ENCODE measurements around the gene LTK.
A peak's percentile ranks its signal among the peaks of the same experiment; 100 is the strongest.
"Not testable (repeated sequence)": the region's sequence is repeated elsewhere in the genome, so short reads cannot be mapped to it uniquely, and the experiment has no call there.

LTK gene

DNA sequence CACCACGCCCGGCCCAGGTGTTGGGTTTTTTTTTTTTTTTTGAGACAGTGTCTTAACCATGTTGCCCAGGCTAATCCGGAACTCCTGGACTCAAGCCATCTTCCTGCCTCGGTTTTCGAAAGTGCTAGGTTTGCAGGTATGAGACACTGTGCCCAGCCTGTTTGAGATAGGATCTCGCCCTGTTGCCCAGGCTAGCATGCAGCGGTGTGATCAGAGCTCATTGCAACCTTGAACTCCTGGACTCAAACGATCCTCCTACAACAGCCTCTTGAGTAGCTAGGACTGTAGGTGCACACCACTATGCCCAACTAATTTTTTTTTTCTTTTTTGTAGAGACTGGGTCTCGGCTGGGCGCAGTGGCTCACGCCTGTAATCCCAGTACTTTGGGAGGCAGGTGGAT lies 40.2 kb downstream of the LTK start:
- DNase-seq: no peak

DNA sequence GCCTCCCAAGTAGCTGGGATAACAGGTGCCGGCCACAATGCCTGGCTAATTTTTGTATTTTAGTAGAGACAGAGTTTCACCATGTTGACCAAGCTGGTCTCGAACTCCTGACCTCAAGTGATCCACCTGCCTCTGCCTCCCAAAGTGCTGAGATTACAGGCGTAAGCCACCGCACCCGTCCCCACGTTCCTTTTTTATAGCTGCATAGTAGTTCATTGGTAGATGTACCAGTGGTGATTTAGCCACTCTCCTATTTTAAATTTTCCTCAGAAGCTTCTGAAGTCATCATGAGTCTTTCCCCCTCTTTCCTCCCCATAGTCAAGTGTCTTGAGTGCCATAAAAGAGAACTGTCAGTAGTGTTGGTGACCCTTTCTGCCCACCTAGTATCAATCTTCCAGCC lies 44.0 kb downstream of the LTK start:
- not testable (repeated sequence) for DNase-seq

DNA sequence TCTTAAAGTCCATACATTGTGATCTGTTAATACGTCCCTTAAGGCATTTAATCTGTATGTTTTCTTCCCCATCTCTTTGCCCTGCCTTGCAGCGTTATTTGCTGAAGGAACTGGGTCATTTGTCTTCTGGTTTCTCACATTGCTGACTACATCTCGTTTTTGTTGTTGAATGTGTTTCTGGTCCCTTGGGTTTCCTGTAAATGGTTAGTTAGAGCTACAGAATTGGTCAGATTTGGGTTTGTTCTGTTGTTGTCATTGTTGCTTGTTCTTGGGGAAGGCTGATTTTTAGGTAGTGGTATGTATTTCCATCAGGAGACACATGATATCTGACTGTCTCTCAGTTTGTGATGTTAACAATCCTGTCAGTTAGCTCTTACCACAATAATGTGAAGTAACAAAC lies 46.9 kb downstream of the LTK start:
- DNase-seq: no peak

DNA sequence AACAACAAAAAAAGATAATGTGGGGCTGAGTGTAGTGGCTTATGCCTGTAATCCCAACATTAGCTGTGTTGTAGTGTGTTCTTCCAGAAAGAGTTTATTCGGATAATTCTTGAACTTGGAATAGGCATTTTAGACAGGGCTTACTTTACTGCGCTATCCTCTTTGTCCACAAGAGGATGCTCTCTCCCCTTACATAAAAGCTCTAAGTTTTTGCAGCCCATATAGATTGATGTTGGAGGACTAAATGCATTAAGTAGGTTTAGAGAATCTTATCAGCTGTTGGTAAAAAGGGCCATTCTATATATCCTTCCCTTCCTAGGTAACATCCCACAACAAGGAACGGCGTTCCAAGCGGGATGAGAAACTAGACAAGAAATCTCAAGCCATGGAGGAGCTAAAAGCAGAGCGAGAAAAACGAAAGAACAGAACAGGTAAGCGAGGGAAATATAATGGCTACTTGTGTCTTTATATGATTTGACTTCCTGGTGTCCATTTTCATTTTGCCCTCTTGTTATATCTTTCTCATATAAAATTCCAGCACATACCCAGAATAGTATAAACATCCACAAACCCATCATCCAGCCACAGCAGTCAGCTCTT lies 47.7 kb downstream of the LTK start:
- DNase-seq: peak; percentile 51

DNA sequence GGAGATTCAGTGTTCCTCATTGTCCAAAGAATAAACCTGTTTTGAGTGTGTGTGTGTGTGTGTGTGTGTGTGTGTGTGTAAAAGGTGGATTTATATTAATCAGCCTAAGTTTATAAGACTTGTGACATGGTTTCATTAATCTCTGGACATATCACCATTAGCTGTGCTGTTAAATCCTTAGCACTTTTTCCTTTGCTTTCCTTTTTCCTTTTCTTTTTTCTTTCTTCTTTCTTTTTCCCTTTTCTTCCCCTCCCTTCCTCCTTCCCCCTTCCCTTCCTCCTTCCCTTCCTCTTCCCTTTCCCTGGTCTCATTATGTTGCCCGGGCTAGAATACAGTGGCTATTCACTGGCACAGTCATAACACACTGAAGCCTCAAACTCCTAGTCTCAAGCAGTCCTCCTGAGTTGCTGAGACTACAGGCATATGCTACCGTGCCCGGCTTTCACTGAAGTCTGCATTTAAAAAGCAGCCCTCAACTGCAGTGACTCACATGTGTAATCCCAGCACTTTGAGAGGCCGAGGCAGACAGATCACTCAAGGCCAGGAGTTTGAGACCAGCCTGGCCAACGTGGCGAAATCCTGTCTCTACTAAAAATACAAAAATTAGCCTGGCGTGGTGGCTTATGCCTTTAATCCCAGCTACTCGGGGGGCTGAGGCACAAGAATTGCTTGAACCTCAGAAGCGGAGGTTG lies 48.6 kb downstream of the LTK start:
- no peak for DNase-seq

DNA sequence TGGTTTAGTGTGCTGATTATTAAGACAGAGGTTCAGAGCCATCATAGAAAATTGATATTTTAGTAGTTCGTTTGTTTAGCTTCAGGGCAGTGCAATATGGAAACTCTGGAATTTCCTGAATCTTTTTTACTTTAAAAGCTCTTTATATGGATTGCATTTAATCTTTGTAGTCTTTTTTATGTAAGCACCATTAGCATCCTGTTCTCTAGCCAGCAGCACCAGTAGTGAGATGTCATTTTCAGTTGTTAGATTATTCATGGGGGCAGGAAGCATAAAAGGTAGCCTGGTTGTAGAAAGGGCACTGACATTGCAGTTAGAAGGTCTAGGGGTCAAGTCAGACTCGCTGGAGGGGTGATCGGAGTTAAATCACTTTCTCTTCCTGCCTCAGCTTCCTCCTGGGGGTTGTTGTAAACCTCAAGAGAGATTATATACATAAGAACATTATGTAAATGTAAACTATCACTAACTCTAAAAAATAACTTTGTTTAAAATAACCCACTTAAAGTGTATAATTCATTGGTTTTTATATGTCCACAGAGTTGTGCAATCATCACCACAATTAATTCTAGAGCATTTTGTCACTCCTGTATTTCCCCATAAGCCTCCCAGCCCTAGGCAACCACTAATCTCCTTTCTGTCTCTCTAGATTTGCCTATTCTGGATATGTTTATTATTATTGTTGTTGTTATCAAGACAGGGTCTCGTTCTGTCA lies 51.4 kb downstream of the LTK start:
- peak; percentile 12 for DNase-seq

All from suppressor macrophage treated with lipopolysaccharide for 4 hours (primary cell).